ENCODE data around the gene SMYD3.

SMYD3 gene

DNA sequence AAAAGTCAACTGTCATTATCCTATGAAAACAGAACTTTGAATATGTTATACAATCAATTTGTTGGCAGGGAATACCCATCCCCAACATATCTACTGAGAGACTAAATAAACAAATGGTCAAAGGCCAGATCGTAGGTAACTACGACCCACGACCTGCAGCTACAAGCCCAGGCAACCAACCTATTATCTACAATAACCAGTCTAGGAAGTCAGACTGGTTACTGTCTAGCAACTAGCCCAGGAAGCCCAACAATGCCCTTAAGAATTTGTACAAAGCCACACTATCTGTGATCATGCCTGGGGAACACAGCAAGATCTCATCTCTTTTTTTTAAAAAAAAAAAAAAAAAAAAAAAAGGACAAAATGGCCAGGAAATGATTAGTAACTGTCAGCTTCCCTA lies 58.7 kb downstream of the SMYD3 start:
- H3F3A ChIP-seq (ENCODE audit: low read depth) = no peaks in the 10 kb centered on the region
- peaks cover 39% of the 10 kb centered on the region for H3K79me2 ChIP-seq (ENCODE audit: insufficient read depth, low read length)
- no peak overlapping the region for H3K9ac ChIP-seq (ENCODE audit: low read depth, low read length, poor library complexity, severe bottlenecking)
- no peaks in the 10 kb centered on the region for H4K20me1 ChIP-seq (ENCODE audit: insufficient read depth, low read length, poor library complexity, severe bottlenecking)
- H2AFZ ChIP-seq (ENCODE audit: low read length) = no peak overlapping the region
- H3K4me2 ChIP-seq (ENCODE audit: low read depth, low read length, poor library complexity, severe bottlenecking) = no peak overlapping the region
- peaks cover 4% of the 10 kb centered on the region; the same call in 1 of the 2 replicates for H3K9me3 ChIP-seq (ENCODE audit: insufficient read depth, low read depth, low read length)
- no peaks in the 10 kb centered on the region for H3K9me2 ChIP-seq (replicated peaks; ENCODE audit: low read depth, low read length)
- H3K36me3 ChIP-seq (ENCODE audit: insufficient read depth, low read length) = no peaks in the 10 kb centered on the region
- no peaks in the 10 kb centered on the region for H3K27me3 ChIP-seq (ENCODE audit: insufficient read depth, low read length, poor library complexity, severe bottlenecking)
- H3K4me1 ChIP-seq (ENCODE audit: insufficient read depth, low read length, poor library complexity, severe bottlenecking) = peaks cover 26% of the 10 kb centered on the region
- no peak overlapping the region for H3K4me3 ChIP-seq (ENCODE audit: low read length, poor library complexity, severe bottlenecking)
- TF ChIP-seq EZH2phosphoT487 (IDR thresholded peaks at IDR 0.05; ENCODE audit: borderline replicate concordance) (no peak), CTCF (conservative IDR thresholded peaks at IDR 0.05; ENCODE audit: low read length) (no peak)

GRCh38 chr1:246447501-246447900 lies 59.6 kb downstream of the SMYD3 start:
- Histone ChIP-seq H4K20me1 (ENCODE audit: insufficient read depth, low read length, poor library complexity, severe bottlenecking) (no peaks in the 10 kb centered on the region), H3K79me2 (ENCODE audit: insufficient read depth, low read length) (peaks cover 37% of the 10 kb centered on the region), H3K4me1 (ENCODE audit: insufficient read depth, low read length, poor library complexity, severe bottlenecking) (peaks cover 26% of the 10 kb centered on the region)

DNA sequence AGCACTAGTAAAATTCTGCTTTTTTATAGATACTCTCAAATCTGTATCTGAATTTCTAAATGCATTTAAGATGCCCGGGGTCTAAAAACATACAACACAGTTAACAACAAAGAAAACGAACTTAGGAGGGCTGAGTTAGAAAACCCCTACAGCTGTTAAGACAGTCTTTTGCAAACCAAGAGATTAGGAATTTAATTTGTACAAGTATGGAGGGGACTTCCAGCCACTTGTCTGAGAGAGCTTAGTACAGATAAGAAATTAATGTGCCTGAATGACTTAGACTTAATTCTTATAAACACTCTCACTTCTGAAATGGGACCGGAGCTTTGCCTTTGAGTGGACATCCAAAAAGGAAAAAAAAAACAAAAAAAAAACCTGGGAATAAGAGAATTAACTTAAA lies 61.6 kb downstream of the SMYD3 start:
- peaks cover 4% of the 10 kb centered on the region; the same call in 1 of the 2 replicates for H3K9me3 ChIP-seq (ENCODE audit: insufficient read depth, low read depth, low read length)
- peaks cover 20% of the 10 kb centered on the region for H3K4me1 ChIP-seq (ENCODE audit: insufficient read depth, low read length, poor library complexity, severe bottlenecking)
- H3K9me2 ChIP-seq (replicated peaks; ENCODE audit: low read depth, low read length) = no peaks in the 10 kb centered on the region
- no peak for TF ChIP-seq CTCF (conservative IDR thresholded peaks at IDR 0.05; ENCODE audit: low read length)
- no peak for TF ChIP-seq EZH2phosphoT487 (IDR thresholded peaks at IDR 0.05; ENCODE audit: borderline replicate concordance)
- peaks cover 34% of the 10 kb centered on the region; the same call in 1 of the 2 replicates for H3K79me2 ChIP-seq (ENCODE audit: insufficient read depth, low read length)
- no peaks in the 10 kb centered on the region for H3F3A ChIP-seq (ENCODE audit: low read depth)
- no peaks in the 10 kb centered on the region for H3K36me3 ChIP-seq (ENCODE audit: insufficient read depth, low read length)
- H2AFZ ChIP-seq (ENCODE audit: low read length) = no peak overlapping the region
- no peaks in the 10 kb centered on the region for H4K20me1 ChIP-seq (ENCODE audit: insufficient read depth, low read length, poor library complexity, severe bottlenecking)
- H3K4me3 ChIP-seq (ENCODE audit: low read length, poor library complexity, severe bottlenecking) = no peak overlapping the region
- peak overlapping the region; percentile 8 for H3K4me2 ChIP-seq (ENCODE audit: low read depth, low read length, poor library complexity, severe bottlenecking)
- H3K9ac ChIP-seq (ENCODE audit: low read depth, low read length, poor library complexity, severe bottlenecking) = peak overlapping the region; percentile 26
- H3K27me3 ChIP-seq (ENCODE audit: insufficient read depth, low read length, poor library complexity, severe bottlenecking) = no peaks in the 10 kb centered on the region

More at GRCh38 chr1:246447501-246447900, 59.6 kb downstream of the SMYD3 start:
- H3K9me3 ChIP-seq (ENCODE audit: insufficient read depth, low read depth, low read length) = peaks cover 4% of the 10 kb centered on the region; the same call in 1 of the 2 replicates
- no peaks in the 10 kb centered on the region for H3K27me3 ChIP-seq (ENCODE audit: insufficient read depth, low read length, poor library complexity, severe bottlenecking)
- H3K36me3 ChIP-seq (ENCODE audit: insufficient read depth, low read length) = no peaks in the 10 kb centered on the region
- TF ChIP-seq EZH2phosphoT487 (IDR thresholded peaks at IDR 0.05; ENCODE audit: borderline replicate concordance) (no peak), CTCF (conservative IDR thresholded peaks at IDR 0.05; ENCODE audit: low read length) (no peak)
- no peaks in the 10 kb centered on the region for H3F3A ChIP-seq (ENCODE audit: low read depth)
- no peak overlapping the region for H2AFZ ChIP-seq (ENCODE audit: low read length)
- H3K4me2 ChIP-seq (ENCODE audit: low read depth, low read length, poor library complexity, severe bottlenecking) = no peak overlapping the region
- H3K4me3 ChIP-seq (ENCODE audit: low read length, poor library complexity, severe bottlenecking) = no peak overlapping the region
- H3K9ac ChIP-seq (ENCODE audit: low read depth, low read length, poor library complexity, severe bottlenecking) = no peak overlapping the region
- no peaks in the 10 kb centered on the region for H3K9me2 ChIP-seq (replicated peaks; ENCODE audit: low read depth, low read length)

Data from Loucy (cell line).